HEK293T (cell line): ENCODE results near the gene SCUBE1.

Experiments
- CTCF ChIA-PET: fragments of 350-600 bp; formaldehyde crosslinking; extraction: SDS; loops from one replicate; lab custom pipeline; 2021; ENCODE audit warnings: antibody characterized with exemption, inconsistent platforms; lab: Yijun Ruan, JAX
- POLR2A ChIA-PET: fragments of 350-600 bp; formaldehyde crosslinking; extraction: SDS; loops from one replicate; lab custom pipeline; 2020; ENCODE audit warnings: antibody characterized with exemption, inconsistent platforms; lab: Yijun Ruan, JAX
- DNase-seq: peaks from one replicate; pipeline ENCODE4 v3.0.0; 2012; ENCODE audit warnings: mixed read lengths; ENCODE audit errors: extremely low spot score
- ARNT ChIP-seq: fragments of 450-650 bp; IDR thresholded peaks from 2 replicates; pipeline ENCODE4 v1.6.1; 2017; ENCODE audit warnings: mild to moderate bottlenecking
- BHLHE40 ChIP-seq: fragments of 450-650 bp; IDR thresholded peaks from 2 replicates; pipeline ENCODE4 v1.6.1; 2016; ENCODE audit warnings: mild to moderate bottlenecking, moderate library complexity, borderline replicate concordance
- CTBP1 ChIP-seq: fragments of 450-650 bp; IDR thresholded peaks from 2 replicates; pipeline ENCODE4 v1.6.1; 2016; ENCODE audit warnings: borderline replicate concordance
- ELF4 ChIP-seq: fragments of 450-650 bp; IDR thresholded peaks from 2 replicates; pipeline ENCODE4 v1.6.1; 2017; ENCODE audit warnings: antibody characterized with exemption
- FOXA1 ChIP-seq: fragments of 450-650 bp; IDR thresholded peaks from 2 replicates; pipeline ENCODE4 v1.6.1; 2016; ENCODE audit warnings: mild to moderate bottlenecking
- FOXK2 ChIP-seq: fragments of 450-650 bp; IDR thresholded peaks from 2 replicates; pipeline ENCODE4 v1.6.1; 2016; ENCODE audit warnings: mild to moderate bottlenecking
- FOXM1 ChIP-seq: fragments of 450-650 bp; IDR thresholded peaks from 2 replicates; pipeline ENCODE4 v1.6.1; 2017; ENCODE audit warnings: mild to moderate bottlenecking, borderline replicate concordance
- HDGF ChIP-seq: fragments of 450-650 bp; IDR thresholded peaks from 2 replicates; pipeline ENCODE4 v1.6.1; 2017; ENCODE audit warnings: antibody characterized with exemption, borderline replicate concordance
- L3MBTL2 ChIP-seq: fragments of 450-650 bp; conservative IDR thresholded peaks from 2 replicates; pipeline ENCODE4 v1.6.1; 2016; ENCODE audit warnings: mild to moderate bottlenecking
- LEF1 ChIP-seq: fragments of 450-650 bp; IDR thresholded peaks from 2 replicates; pipeline ENCODE4 v1.6.1; 2017; ENCODE audit warnings: mild to moderate bottlenecking, borderline replicate concordance
- NFRKB ChIP-seq: fragments of 450-650 bp; IDR thresholded peaks from 2 replicates; pipeline ENCODE4 v1.6.1; 2016; ENCODE audit warnings: mild to moderate bottlenecking, moderate library complexity
- SP1 ChIP-seq: fragments of 450-650 bp; IDR thresholded peaks from 2 replicates; pipeline ENCODE4 v1.6.1; 2017
- SUZ12 ChIP-seq: fragments of 450-650 bp; IDR thresholded peaks from 2 replicates; pipeline ENCODE4 v1.6.1; 2016; ENCODE audit warnings: mild to moderate bottlenecking
- TARDBP ChIP-seq: fragments of 450-650 bp; IDR thresholded peaks from 2 replicates; pipeline ENCODE4 v1.6.1; 2016
- ZNF384 ChIP-seq: fragments of 450-650 bp; IDR thresholded peaks from 2 replicates; pipeline ENCODE4 v1.6.1; 2016
- TF ChIP-seq, protein P1 (sequence below): fragments of 450-650 bp; IDR thresholded peaks from 2 replicates; pipeline ENCODE4 v1.6.1; 2016

The SCUBE1 gene

DNA sequence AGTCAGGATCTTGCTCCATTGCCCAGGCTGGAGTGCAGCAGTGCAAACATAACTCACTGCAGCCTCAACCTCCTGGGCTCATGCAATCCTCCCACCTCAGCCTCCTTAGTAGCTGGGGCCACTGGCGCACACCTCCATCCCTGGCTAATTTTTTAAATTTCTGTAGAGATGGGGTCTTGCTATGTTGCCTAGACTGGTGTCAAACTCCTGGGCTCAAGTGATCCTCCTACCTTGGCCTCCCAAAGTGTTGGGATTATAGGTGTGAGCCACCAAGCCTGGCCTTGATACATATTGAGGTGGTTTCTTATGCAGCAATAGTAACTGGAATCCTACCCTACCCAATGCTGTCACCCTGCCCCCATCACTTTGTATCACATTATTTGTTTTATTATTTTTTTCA, 32.4 kb downstream of the SCUBE1 start:
- TF ChIP-seq LEF1 (no peak), HDGF (no peak), FOXA1 (no peak), NFRKB (no peak), FOXM1 (no peak)
- POLR2A ChIA-PET, result no interaction called here
- no peak for DNase-seq
- CTCF ChIA-PET, result no interaction called here

DNA sequence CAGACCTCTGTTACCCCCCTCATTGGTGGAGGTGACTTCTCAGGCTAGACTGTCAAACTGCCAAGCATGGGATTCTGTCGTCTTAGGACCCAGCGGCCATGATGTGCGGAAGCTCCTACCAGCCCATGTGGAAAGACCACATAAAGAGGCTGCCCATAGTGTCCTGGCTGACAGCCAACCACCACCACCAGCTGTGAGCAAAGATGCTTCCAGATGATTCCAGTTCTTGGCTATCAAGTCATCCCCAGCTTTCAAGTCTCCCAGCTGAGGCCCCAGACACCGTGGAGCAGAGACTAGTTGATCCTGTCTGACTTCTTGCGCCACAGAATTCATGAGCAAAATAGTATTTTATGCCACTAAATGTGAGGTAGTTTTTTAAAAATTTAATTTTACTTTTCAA, 32.9 kb downstream of the SCUBE1 start:
- ChIA-PET POLR2A (no interaction called here), CTCF (no interaction called here)
- TF ChIP-seq SP1 (no peak), L3MBTL2 (no peak), HDGF (no peak), ARNT (no peak), ZNF384 (no peak)
- no peak for DNase-seq

DNA sequence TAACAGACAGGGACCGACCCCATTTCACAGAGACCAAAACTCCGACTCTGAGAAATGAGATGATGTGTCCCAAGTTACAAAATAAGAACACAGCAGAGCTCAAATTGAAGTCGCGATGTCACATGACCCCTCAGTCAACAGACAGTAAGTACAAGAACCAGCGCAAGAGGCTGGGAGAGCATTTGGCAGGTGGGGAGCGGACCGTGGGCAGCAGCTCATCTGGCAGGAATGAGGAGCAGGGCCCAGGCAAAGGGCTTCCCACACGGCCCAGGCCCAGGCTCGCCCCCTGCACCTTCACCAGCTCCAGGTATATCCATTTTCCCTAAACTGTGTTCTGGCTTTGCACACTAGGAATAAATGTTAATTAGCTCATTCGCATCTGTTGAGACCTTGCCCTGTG, 34.3 kb downstream of the SCUBE1 start:
- TF ChIP-seq ARNT, result no peak
- no peak for TF ChIP-seq HDGF
- no peak for TF ChIP-seq FOXA1
- TF ChIP-seq L3MBTL2, result no peak
- DNase-seq, result no peak
- ChIA-PET CTCF (interaction anchor here (0.8 kb wide), 1 partner anchor 37 kb away, joined by 4 read pairs; no protein-coding TSS in a partner anchor), POLR2A (interaction anchor here (1.8 kb wide), 1 partner anchor 11 kb away, joined by 6 read pairs; no protein-coding TSS in a partner anchor)

DNA sequence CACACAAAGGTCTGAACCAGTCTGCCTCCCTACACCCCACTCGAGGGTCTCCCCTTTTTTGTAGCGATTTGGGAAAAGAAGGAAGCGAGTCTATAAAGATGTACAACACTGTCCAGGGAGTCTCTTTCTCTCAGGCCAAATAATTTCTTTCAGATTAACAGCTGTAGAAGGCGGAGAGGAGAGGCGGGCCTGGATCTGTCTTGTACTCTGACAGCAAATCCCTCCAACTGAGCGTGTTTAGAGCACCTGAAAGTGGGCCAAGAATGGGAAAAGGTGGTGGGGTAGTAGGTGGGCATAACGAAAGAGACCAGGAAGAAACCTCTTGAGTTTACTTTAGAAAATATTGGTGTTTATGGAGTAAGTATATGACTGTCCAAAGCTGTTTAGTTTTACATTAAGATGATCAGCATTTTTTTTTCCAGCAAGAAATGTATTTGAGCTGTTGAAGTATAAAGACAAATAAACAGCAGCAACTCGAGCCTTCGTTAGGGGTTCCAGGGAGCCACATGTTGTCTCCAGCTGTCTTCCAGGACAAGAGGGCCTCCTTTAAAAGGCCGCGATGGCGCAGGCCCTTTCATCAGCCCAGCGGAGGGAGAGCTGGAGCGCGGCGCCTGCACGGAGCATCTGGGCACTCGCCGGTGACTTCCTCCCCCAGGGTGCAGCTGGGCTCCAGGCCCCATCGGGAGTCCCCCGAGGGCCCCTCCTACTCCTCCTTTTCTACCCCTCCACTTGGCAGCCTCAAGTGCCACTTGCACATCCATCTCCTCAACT, 34.9 kb downstream of the SCUBE1 start:
- POLR2A ChIA-PET, result interaction anchor here (1.8 kb wide), 1 partner anchor 11 kb away, joined by 6 read pairs; no protein-coding TSS in a partner anchor

DNA sequence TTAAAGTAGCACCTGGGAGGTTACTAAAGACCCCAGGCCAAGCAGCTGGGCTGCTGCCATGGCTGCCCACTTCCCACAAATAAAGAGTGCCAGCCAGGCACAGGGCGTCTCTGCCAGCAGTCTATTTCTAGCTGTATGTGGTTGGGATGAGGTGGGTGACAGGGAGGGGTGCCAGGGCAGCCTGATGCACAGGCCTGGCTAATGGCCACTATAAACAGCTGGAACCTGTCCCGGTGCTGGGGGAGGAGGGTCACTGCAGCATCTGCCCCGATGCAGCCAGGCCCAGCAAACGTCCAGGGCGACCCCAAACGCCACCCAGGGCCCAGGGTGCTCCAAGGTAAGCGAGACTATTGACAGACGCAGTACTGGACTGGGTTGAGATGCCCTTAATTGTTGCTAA, 37.4 kb downstream of the SCUBE1 start:
- no peak for DNase-seq
- no peak for TF ChIP-seq L3MBTL2
- no peak for TF ChIP-seq LEF1
- TF ChIP-seq ZNF384, result no peak
- no peak for TF ChIP-seq ELF4
- no peak for TF ChIP-seq SUZ12
- no peak for TF ChIP-seq NFRKB
- TF ChIP-seq, protein P1, sequence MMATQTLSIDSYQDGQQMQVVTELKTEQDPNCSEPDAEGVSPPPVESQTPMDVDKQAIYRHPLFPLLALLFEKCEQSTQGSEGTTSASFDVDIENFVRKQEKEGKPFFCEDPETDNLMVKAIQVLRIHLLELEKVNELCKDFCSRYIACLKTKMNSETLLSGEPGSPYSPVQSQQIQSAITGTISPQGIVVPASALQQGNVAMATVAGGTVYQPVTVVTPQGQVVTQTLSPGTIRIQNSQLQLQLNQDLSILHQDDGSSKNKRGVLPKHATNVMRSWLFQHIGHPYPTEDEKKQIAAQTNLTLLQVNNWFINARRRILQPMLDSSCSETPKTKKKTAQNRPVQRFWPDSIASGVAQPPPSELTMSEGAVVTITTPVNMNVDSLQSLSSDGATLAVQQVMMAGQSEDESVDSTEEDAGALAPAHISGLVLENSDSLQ, result no peak
- TF ChIP-seq FOXK2, result no peak
- no peak for TF ChIP-seq SP1
- TF ChIP-seq CTBP1, result no peak
- no peak for TF ChIP-seq BHLHE40
- no peak for TF ChIP-seq HDGF
- TF ChIP-seq FOXM1, result no peak
- TF ChIP-seq FOXA1, result no peak
- TF ChIP-seq TARDBP, result no peak
- TF ChIP-seq ARNT, result no peak
- CTCF ChIA-PET, result no interaction called here
- POLR2A ChIA-PET, result no interaction called here

More for the DNA sequence above, 34.9 kb downstream of the SCUBE1 start:
- no peak for TF ChIP-seq SP1
- TF ChIP-seq HDGF, result no peak
- TF ChIP-seq, protein P1, result no peak
- no peak for TF ChIP-seq ELF4
- no peak for TF ChIP-seq FOXK2
- no peak for TF ChIP-seq TARDBP
- CTCF ChIA-PET, result no interaction called here
- DNase-seq, result no peak

DNA sequence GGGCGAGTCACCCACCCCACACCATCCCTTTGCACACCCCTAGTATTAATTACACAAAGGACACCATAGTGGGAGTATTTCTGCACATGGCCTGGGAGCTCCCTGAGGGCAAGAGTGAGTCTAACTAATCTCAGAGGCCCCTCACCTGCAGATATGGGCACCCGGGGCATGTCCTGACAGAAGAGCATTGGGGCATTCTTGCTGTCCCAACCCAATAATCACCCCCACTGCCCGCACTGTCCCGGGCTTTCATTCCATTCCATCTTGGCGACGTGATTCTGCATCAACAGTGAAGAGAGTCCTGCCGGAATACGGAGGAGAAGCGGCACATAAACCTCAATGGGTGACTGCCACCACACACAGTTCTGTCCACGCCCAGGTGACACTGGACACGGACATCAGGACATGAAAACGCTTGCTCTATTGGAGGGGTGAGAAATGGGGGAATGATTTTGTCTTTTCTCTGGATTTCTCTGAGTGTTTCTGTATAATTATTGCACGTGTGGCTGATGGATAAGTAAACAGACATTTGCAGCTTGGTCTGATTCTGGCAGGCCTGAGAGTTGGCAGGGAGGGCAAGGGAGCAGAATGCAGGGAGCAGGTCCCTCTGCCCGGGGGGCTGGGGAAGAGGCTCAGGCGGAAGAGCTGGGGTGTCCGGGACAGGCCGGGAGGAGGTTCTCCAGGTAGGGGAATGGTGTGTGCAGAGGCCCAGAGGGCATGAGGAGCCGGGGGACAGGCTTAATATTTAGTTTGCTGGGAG, 38.2 kb downstream of the SCUBE1 start:
- ChIA-PET POLR2A (no interaction called here), CTCF (no interaction called here)
- DNase-seq, result no peak
- no peak for TF ChIP-seq ZNF384
- TF ChIP-seq SP1, result no peak
- TF ChIP-seq LEF1, result no peak
- no peak for TF ChIP-seq HDGF
- TF ChIP-seq L3MBTL2, result no peak
- no peak for TF ChIP-seq TARDBP
- TF ChIP-seq NFRKB, result no peak
- TF ChIP-seq SUZ12, result no peak
- TF ChIP-seq FOXK2, result no peak
- TF ChIP-seq, protein P1, result no peak
- TF ChIP-seq BHLHE40, result no peak
- TF ChIP-seq FOXA1, result no peak
- TF ChIP-seq ELF4, result no peak
- no peak for TF ChIP-seq ARNT
- TF ChIP-seq CTBP1, result no peak
